ENCODE data around the gene TMEM94.

DNA sequence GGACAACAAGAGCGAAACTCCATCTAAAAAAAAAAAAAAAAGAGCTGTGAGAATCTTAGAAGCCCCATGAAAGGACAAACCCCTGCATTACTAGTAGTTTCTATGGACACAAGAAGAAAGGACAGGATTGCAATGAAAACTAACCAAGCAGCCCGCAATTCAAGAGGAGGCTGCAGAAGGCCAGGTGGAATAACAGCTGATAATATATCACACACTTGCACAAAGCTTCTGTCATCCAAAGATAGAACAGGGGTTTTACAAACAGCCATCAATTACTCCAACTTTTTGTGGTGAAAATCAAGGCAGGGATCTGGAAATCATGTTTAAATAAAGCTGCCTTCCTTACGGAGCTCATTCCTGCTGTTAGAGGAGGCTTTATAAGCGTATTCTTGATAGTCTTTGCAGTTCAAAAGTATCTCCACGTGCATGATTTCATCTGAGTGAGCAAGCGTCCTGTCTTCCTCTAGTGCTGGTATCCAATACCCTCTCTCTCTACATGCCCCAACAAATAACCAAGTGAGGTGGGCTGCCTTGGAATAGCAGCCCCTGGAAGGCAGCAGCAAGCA is 23.1 kb upstream of the TMEM94 start:
- TF ChIP-seq POLR2A (IDR thresholded peaks at IDR 0.05) (no peak), CTCF (IDR thresholded peaks at IDR 0.05) (no peak), POLR2AphosphoS5 (IDR thresholded peaks at IDR 0.05) (no peak)
